Muscle layer of duodenum (tissue), 2 donors: ENCODE measurements around the gene PSMB11.

Experiments
- H3K27ac ChIP-seq: one replicate; pipeline ENCODE4 v1.7.0; 2013; ENCODE audit warnings: mild to moderate bottlenecking, low read length
- H3K27me3 ChIP-seq: one replicate; pipeline ENCODE4 v1.7.0; 2013; ENCODE audit warnings: low read depth, mild to moderate bottlenecking, control low read depth, low read length
- H3K36me3 ChIP-seq, 2 donors: one replicate each; pipeline ENCODE4 v1.7.0; 2013; ENCODE audit warnings: low read length in 2 of 2, control low read depth in 1 of 2, mild to moderate bottlenecking in 1 of 2; ENCODE audit not compliant: insufficient read depth in 2 of 2, control insufficient read depth in 1 of 2
- H3K4me1 ChIP-seq, 2 donors: one replicate each; pipeline ENCODE4 v1.7.0; 2013; ENCODE audit warnings: low read length in 2 of 2, mild to moderate bottlenecking in 2 of 2, control low read depth in 1 of 2, moderate library complexity in 1 of 2; ENCODE audit not compliant: insufficient read depth in 2 of 2, control insufficient read depth in 1 of 2
- H3K4me3 ChIP-seq, 2 donors: one replicate each; pipeline ENCODE4 v1.7.0; 2013; ENCODE audit warnings: low read length in 2 of 2, low read depth in 1 of 2, mild to moderate bottlenecking in 1 of 2
- H3K9me3 ChIP-seq, 2 donors: one replicate each; pipeline ENCODE4 v1.7.0; 2013; ENCODE audit warnings: low read length in 2 of 2, control low read depth in 1 of 2, mild to moderate bottlenecking in 1 of 2; ENCODE audit not compliant: control insufficient read depth in 1 of 2
- donor health status: healthy.

Gene PSMB11

DNA sequence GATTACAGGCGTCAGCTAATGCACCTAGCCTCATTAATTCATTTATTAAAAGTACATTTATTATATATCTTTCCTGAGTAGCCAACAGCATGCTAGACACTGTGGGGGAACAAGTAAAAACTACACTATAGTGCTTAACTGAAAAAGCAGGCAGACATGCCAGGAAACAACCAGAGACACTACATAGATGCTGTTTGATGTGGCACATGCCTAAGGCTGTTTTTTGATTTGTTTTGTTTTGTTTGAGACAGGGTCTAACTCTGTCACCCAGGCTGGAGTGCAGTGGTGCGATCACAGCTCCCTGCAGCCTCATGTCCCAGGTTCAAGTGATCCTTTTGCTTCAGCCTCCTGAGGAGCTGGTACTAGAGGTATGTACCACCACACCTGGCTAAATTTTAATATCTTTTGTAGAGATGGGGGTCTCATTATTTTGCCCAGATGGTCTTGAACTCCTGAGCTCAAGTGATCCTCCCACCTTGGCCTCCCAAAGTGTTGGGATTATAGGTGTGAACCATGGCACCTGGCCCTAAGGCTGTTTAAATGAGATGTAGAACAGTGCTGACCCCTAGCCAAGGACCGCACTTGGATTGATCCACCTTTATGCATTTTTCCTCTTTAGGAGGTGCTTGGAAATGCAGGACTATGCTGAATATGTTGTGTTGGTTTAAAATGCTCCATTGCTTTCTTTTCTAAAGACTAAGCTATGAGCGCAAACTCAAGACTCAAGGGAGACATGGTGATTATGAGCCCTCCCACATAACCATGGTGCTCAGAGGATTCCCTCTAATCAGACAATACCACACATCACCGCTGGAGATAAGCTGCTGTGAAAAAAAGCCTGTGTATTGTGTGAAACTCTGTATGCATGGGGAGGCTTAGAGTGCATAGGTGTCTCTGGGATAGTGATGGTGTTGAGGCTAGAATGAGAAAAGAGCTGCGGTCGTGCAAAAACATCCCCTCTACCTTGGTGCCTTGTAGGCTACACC, 21.6 kb upstream of the PSMB11 start:
- H3K4me1 ChIP-seq, result no peaks in the 10 kb centered on the region
- H3K4me3 ChIP-seq, result no peak overlapping the region
- no peak overlapping the region for H3K27ac ChIP-seq
- no peaks in the 10 kb centered on the region for H3K9me3 ChIP-seq
- no peaks in the 10 kb centered on the region for H3K27me3 ChIP-seq
- H3K36me3 ChIP-seq, result peaks cover 6 to 8% of the 10 kb centered on the region in 2 donors

GRCh38 chr14:23021434-23021833, 20.6 kb upstream of the PSMB11 start:
- no peaks in the 10 kb centered on the region for H3K4me1 ChIP-seq
- H3K4me3 ChIP-seq, result no peak overlapping the region
- no peak overlapping the region for H3K27ac ChIP-seq
- peaks cover 15 to 16% of the 10 kb centered on the region in 2 donors for H3K36me3 ChIP-seq
- no peaks in the 10 kb centered on the region for H3K9me3 ChIP-seq
- H3K27me3 ChIP-seq, result no peaks in the 10 kb centered on the region

DNA sequence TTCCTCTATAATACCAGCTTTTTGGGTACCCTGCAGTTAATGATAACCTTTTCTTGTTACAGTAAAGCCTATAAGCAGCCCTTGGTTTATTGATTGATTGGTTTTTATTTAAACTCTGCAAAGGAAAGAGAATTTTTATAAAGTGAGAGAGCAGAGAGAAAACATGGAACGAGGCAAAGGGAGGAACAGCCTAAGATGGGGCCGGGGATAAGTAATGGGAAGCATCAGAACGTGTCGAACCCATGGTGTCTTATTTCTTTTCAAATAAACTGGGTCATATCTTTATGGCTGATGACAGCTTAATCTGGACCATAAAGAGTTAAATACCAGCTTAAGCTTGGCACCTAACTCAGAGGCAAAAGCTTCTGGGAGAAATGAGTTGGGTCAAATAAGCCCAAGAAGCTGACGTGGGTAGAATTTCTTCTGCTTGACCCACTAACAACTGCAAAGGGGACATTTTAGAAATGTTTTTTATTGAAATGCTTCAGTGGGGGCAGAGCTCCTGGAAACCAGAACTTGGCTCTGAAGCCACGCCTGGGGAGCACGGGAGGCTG, 20.0 kb upstream of the PSMB11 start:
- Histone ChIP-seq H3K4me1 (no peaks in the 10 kb centered on the region), H3K36me3 (peaks cover 15 to 16% of the 10 kb centered on the region in 2 donors), H3K4me3 (no peak overlapping the region), H3K27ac (no peak overlapping the region), H3K9me3 (no peaks in the 10 kb centered on the region), H3K27me3 (no peaks in the 10 kb centered on the region)

GRCh38 chr14:23023022-23023794, 18.8 kb upstream of the PSMB11 start:
- Histone ChIP-seq H3K9me3 (no peaks in the 10 kb centered on the region), H3K36me3 (peaks cover 15 to 16% of the 10 kb centered on the region in 2 donors), H3K4me3 (no peak overlapping the region), H3K27me3 (no peaks in the 10 kb centered on the region), H3K27ac (no peak overlapping the region), H3K4me1 (no peaks in the 10 kb centered on the region)

GRCh38 chr14:23023795-23024152, 18.2 kb upstream of the PSMB11 start:
- H3K27me3 ChIP-seq, result no peaks in the 10 kb centered on the region
- H3K9me3 ChIP-seq, result no peaks in the 10 kb centered on the region
- H3K4me3 ChIP-seq, result no peak overlapping the region
- peaks cover 15 to 16% of the 10 kb centered on the region in 2 donors for H3K36me3 ChIP-seq
- no peak overlapping the region for H3K27ac ChIP-seq
- no peaks in the 10 kb centered on the region for H3K4me1 ChIP-seq

- peaks cover 16 to 19% of the 10 kb centered on the region in 2 donors for H3K36me3 ChIP-seq
- no peak overlapping the region for H3K4me3 ChIP-seq
- no peaks in the 10 kb centered on the region for H3K4me1 ChIP-seq
- no peaks in the 10 kb centered on the region for H3K9me3 ChIP-seq
- H3K27me3 ChIP-seq, result no peaks in the 10 kb centered on the region
- H3K27ac ChIP-seq, result no peak overlapping the region
Observed at GRCh38 chr14:23024612-23025075, 17.4 kb upstream of the PSMB11 start.

DNA sequence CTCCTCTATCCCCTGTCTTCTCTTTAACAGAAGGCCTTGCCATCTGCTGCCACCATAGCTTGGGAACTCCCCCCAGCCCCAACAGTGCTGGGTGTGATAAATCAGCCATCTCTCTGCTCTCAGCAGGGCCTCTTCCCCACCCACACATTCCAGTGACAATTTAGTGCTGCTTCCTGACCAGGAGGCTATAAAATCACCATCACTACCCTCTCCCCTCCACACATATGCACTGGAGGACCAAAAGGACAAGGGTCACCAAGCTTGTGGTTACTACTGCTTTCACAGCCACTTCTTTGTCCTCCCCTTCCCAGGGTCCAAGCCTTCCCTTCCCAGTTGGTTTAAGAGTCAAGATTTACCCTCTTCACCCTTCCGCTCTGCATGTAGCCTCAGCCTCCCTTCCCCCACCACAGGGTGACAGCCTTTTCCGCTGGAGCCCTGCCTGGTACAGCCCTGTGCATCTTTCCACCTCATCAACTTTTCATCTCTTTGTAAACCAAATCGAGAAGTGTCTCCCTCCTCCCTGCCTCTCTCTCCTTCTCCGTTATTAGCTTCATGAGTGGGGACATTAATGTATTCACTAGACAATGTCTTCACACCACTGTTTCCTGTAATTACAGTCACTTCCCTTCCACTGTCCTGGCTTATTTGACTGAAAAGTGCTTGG, 16.7 kb upstream of the PSMB11 start:
- H3K4me1 ChIP-seq, result no peaks in the 10 kb centered on the region
- no peak overlapping the region for H3K4me3 ChIP-seq
- peaks cover 17 to 19% of the 10 kb centered on the region in 2 donors for H3K36me3 ChIP-seq
- no peaks in the 10 kb centered on the region for H3K27me3 ChIP-seq
- no peak overlapping the region for H3K27ac ChIP-seq
- no peaks in the 10 kb centered on the region for H3K9me3 ChIP-seq

DNA sequence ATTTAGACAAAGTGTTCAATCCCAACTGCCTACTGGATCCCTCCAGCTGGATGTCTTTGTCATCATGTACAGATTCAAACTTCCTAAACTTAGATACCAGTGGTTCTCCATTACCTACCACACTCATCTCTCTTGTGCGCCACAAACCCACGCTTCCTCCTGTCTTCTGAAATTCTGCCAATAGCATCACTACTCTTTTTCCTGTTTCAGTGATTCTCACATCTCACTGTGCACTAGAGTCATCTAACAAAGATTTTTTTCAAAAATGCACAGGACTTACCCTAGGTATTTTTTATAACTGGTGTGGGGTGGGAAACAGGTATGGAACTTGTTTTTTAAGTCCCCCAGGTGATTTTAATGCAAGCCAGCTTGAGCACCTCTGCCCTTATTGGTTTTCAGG, 13.2 kb upstream of the PSMB11 start:
- no peak overlapping the region for H3K27ac ChIP-seq
- H3K27me3 ChIP-seq, result no peaks in the 10 kb centered on the region
- peaks cover 0 to 10% of the 10 kb centered on the region in 2 donors for H3K4me1 ChIP-seq
- H3K36me3 ChIP-seq, result peaks cover 28 to 37% of the 10 kb centered on the region in 2 donors
- H3K9me3 ChIP-seq, result no peaks in the 10 kb centered on the region
- H3K4me3 ChIP-seq, result no peak overlapping the region

GRCh38 chr14:23030936-23031335, 11.1 kb upstream of the PSMB11 start:
- H3K36me3 ChIP-seq, result peaks cover 15 to 34% of the 10 kb centered on the region in 2 donors

GRCh38 chr14:23033251-23033727, 8.7 kb upstream of the PSMB11 start:
- peak overlapping the region; percentile 91 to 99 for H3K4me3 ChIP-seq

More at GRCh38 chr14:23030936-23031335, 11.1 kb upstream of the PSMB11 start:
- Histone ChIP-seq H3K4me3 (no peak overlapping the region), H3K27ac (no peak overlapping the region), H3K9me3 (no peaks in the 10 kb centered on the region), H3K4me1 (peaks cover 0 to 17% of the 10 kb centered on the region in 2 donors), H3K27me3 (no peaks in the 10 kb centered on the region)

More at GRCh38 chr14:23033251-23033727, 8.7 kb upstream of the PSMB11 start:
- no peaks in the 10 kb centered on the region for H3K9me3 ChIP-seq
- H3K27ac ChIP-seq, result no peak overlapping the region
- peaks cover 0 to 17% of the 10 kb centered on the region in 2 donors for H3K4me1 ChIP-seq
- H3K36me3 ChIP-seq, result peaks cover 13 to 29% of the 10 kb centered on the region in 2 donors
- H3K27me3 ChIP-seq, result no peaks in the 10 kb centered on the region
